PC-9 (cell line): ENCODE results near the gene METRN. TPM values are rescaled to one million over a fixed set of nuclear protein-coding genes. Genes with fewer than 3 reads are reported as not detected.

Source experiments
- BruUV-seq: library from RNA; stranded (reverse); fragments of 400-500 nt; replicated peaks from 2 replicates; lab custom pipeline; 2021; lab: Mats Ljungman, UMichigan
- CTCF ChIA-PET: fragments of 300-600 bp; sonication (Branson Sonifier 250); formaldehyde crosslinking; loops from one replicate; lab custom pipeline; 2022; ENCODE audit warnings: antibody characterized with exemption; lab: Charles Lee
- POLR2A ChIA-PET: fragments of 300-600 bp; sonication (Branson Sonifier 250); formaldehyde crosslinking; loops from one replicate; lab custom pipeline; 2022; ENCODE audit warnings: antibody characterized with exemption; ENCODE audit not compliant: unreplicated experiment; lab: Charles Lee
- DNase-seq, 2 experiments: peaks; one replicate each; pipeline versions ENCODE4 v3.0.0 to v3.0.0-alpha.2; 2015 to 2022; ENCODE audit warnings: mixed read lengths in 1 of 2
- H2AFZ ChIP-seq: fragments of 200-600 bp; sonication (generic); 2 replicates; pipeline ENCODE4 v1.8.1; 2017; ENCODE audit warnings: antibody characterized with exemption
- H3F3A ChIP-seq: fragments of 200-600 bp; sonication (generic); 2 replicates; pipeline ENCODE4 v1.8.1; 2017; ENCODE audit warnings: antibody characterized with exemption, mild to moderate bottlenecking, low read depth; ENCODE audit not compliant: insufficient read depth
- H3K27ac ChIP-seq: fragments of 200-600 bp; sonication (generic); 2 replicates; pipeline ENCODE4 v1.6.1; 2016; ENCODE audit warnings: mixed run types
- H3K27me3 ChIP-seq: fragments of 200-600 bp; sonication (generic); 2 replicates; pipeline ENCODE4 v1.6.1; 2016; ENCODE audit warnings: low read depth, mixed run types; ENCODE audit not compliant: insufficient read depth
- H3K36me3 ChIP-seq: fragments of 200-600 bp; sonication (generic); 2 replicates; pipeline ENCODE4 v1.6.1; 2016; ENCODE audit warnings: low read depth, mixed run types
- H3K4me1 ChIP-seq: fragments of 200-600 bp; sonication (generic); replicated peaks from 2 replicates; pipeline ENCODE4 v1.6.1; 2016; ENCODE audit warnings: mixed run types; ENCODE audit not compliant: insufficient read depth
- H3K4me2 ChIP-seq: fragments of 200-600 bp; sonication (generic); 2 replicates; pipeline ENCODE4 v1.6.1; 2017; ENCODE audit warnings: mixed run types
- H3K4me3 ChIP-seq: fragments of 200-600 bp; sonication (generic); 2 replicates; pipeline ENCODE4 v1.6.1; 2016; ENCODE audit warnings: mixed run types
- H3K79me2 ChIP-seq: fragments of 200-600 bp; sonication (generic); 2 replicates; pipeline ENCODE4 v1.6.1; 2017; ENCODE audit warnings: low read depth, mixed run types
- H3K9me2 ChIP-seq: fragments of 200-600 bp; sonication (generic); 2 replicates; pipeline ENCODE4 v1.8.1; 2017; ENCODE audit warnings: mild to moderate bottlenecking; ENCODE audit not compliant: insufficient read depth
- H3K9me3 ChIP-seq: fragments of 200-600 bp; sonication (generic); 2 replicates; pipeline ENCODE4 v1.8.1; 2016; ENCODE audit warnings: low read depth; ENCODE audit not compliant: insufficient read depth
- H4K20me1 ChIP-seq: fragments of 200-600 bp; sonication (generic); 2 replicates; pipeline ENCODE4 v1.8.1; 2017; ENCODE audit not compliant: insufficient read depth
- EZH2 ChIP-seq: fragments of 200-600 bp; sonication (generic); IDR thresholded peaks from 2 replicates; pipeline ENCODE4 v1.8.0; 2017; ENCODE audit warnings: antibody characterized with exemption, low read depth
- intact Hi-C: fragments of 100-400 bp; cut with micrococcal nuclease; formaldehyde crosslinking; loops from one replicate; pipeline ENCODE4 v1.10.0; 2022; ENCODE audit not compliant: unreplicated experiment
- total RNA-seq: library from RNA; stranded (reverse); gene quantifications from 2 replicates; pipeline ENCODE4 v1.2.3, GENCODE V29; 2021
- TF ChIP-seq, protein P1 (sequence below): fragments of 200-600 bp; sonication (generic); conservative IDR thresholded peaks from 2 replicates; pipeline ENCODE4 v1.6.1; 2017; ENCODE audit warnings: mixed run types, antibody characterized with exemption, mild to moderate bottlenecking, moderate library complexity

The METRN gene
- total RNA-seq, 1 experiment from 2014 or later, result 77.5 TPM

DNA sequence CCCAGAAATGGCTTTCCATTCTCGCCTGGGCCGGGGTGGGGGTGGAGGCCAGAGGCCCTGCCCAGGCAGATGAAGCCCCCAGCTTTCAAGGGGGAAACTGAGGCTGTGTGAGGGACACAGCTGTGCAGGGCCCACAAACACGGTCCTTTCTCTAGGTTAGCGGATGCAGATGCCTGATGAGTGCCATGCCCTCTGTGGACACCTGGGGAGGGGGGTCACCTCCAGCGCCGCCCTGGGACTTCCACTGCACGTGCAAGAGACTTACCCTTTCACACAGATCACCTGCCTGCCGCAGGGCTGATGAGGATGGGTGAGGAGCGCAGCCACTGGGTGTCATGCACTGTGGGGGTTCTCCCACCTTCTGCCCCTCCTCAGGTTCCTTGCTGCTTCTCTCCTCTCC is 3.5 kb downstream of the METRN start:
- no peak for DNase-seq
- Histone ChIP-seq H3F3A (peaks cover 42% of the 10 kb centered on the region; the same call in 1 of the 2 replicates), H3K4me3 (no peak overlapping the region), H3K27ac (no peak overlapping the region), H3K4me2 (0 out of 2 replicates have a peak overlapping the region, but pooled peaks have one; percentile 94), H2AFZ (no peak overlapping the region), H3K79me2 (peaks cover 8% of the 10 kb centered on the region), H3K9me2 (no peaks in the 10 kb centered on the region), H3K4me1 (peaks cover 45% of the 10 kb centered on the region), H3K9me3 (no peaks in the 10 kb centered on the region), H3K27me3 (no peaks in the 10 kb centered on the region), H3K36me3 (no peaks in the 10 kb centered on the region), H4K20me1 (peaks cover 12% of the 10 kb centered on the region; the same call in 1 of the 2 replicates)
- ChIA-PET CTCF (no interaction called here), POLR2A (no interaction called here)
- no peak for TF ChIP-seq EZH2
- TF ChIP-seq, protein P1, sequence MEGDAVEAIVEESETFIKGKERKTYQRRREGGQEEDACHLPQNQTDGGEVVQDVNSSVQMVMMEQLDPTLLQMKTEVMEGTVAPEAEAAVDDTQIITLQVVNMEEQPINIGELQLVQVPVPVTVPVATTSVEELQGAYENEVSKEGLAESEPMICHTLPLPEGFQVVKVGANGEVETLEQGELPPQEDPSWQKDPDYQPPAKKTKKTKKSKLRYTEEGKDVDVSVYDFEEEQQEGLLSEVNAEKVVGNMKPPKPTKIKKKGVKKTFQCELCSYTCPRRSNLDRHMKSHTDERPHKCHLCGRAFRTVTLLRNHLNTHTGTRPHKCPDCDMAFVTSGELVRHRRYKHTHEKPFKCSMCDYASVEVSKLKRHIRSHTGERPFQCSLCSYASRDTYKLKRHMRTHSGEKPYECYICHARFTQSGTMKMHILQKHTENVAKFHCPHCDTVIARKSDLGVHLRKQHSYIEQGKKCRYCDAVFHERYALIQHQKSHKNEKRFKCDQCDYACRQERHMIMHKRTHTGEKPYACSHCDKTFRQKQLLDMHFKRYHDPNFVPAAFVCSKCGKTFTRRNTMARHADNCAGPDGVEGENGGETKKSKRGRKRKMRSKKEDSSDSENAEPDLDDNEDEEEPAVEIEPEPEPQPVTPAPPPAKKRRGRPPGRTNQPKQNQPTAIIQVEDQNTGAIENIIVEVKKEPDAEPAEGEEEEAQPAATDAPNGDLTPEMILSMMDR, result no peak
- no TSS peak for BruUV-seq
- intact Hi-C loops, result no loop called here

- intact Hi-C loops, result no loop called here
- H3K9me3 ChIP-seq, result no peaks in the 10 kb centered on the region
- H3K4me3 ChIP-seq, result no peak overlapping the region
- peaks cover 38% of the 10 kb centered on the region; the same call in 1 of the 2 replicates for H3F3A ChIP-seq
- no peaks in the 10 kb centered on the region for H3K9me2 ChIP-seq
- H3K4me1 ChIP-seq, result peaks cover 43% of the 10 kb centered on the region
- no TSS peak for BruUV-seq
- POLR2A ChIA-PET, result no interaction called here
- no peak overlapping the region for H3K27ac ChIP-seq
- CTCF ChIA-PET, result interaction anchor here (1.1 kb wide), 1 partner anchor 97 kb away, joined by 3 read pairs; no protein-coding TSS in a partner anchor
- peaks cover 12% of the 10 kb centered on the region; the same call in 1 of the 2 replicates for H4K20me1 ChIP-seq
- no peaks in the 10 kb centered on the region for H3K27me3 ChIP-seq
- H3K4me2 ChIP-seq, result peak overlapping the region; percentile 94; the same call in 1 of the 2 replicates
- H2AFZ ChIP-seq, result no peak overlapping the region
- no peak for DNase-seq
- TF ChIP-seq EZH2, result no peak
- TF ChIP-seq, protein P1, result no peak
- H3K36me3 ChIP-seq, result no peaks in the 10 kb centered on the region
- peaks cover 8% of the 10 kb centered on the region for H3K79me2 ChIP-seq
Observed at GRCh38 chr16:718922-719321, 4.0 kb downstream of the METRN start.

DNA sequence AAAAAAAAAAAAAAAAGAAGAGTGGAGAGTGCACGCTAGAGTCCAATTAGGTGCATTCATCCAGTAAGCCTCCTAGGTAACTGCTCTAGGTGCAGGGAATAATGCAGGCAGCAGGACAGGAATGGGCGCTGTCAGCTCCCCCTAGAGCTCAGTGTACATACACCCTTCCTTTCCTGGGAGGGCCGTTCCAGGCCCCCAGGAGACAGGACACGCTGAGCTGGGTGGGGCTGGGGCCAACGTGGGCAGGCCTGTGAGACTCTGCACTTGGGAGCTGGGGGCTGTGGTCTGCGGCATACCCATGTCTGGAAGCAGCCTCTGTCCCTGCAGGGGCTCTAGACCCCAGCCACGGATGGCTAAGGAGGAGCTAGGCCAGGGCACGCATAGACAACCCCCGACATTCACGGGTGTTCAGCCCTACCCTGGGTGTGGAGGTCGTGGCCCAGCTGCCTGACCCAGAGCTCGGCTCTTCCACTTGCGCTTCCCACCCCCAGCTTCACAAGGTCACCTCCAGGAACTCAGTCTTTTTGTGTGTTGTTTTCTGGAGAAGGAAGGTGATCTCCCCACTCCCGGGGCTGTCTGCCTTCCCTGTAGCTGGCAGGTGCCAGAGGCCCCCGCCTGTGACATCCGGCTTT is 5.0 kb downstream of the METRN start:
- intact Hi-C loops, result loop anchor here (2.0 kb wide), 1 partner anchor 65 kb away; no protein-coding TSS in a partner anchor
- no TSS peak for BruUV-seq
- POLR2A ChIA-PET, result interaction anchor here (0.5 to 1.0 kb wide), 5 partner anchors 8 to 154 kb away, joined by 4 to 9 read pairs (median 5); partner anchors contain the start of genes CIAO3 and METTL26

More for the DNA sequence above, 5.0 kb downstream of the METRN start:
- peaks cover 8% of the 10 kb centered on the region for H3K79me2 ChIP-seq
- H3K27me3 ChIP-seq, result no peaks in the 10 kb centered on the region
- peaks cover 31% of the 10 kb centered on the region; the same call in 1 of the 2 replicates for H3F3A ChIP-seq
- CTCF ChIA-PET, result interaction anchor here (0.5 to 1.1 kb wide), 6 partner anchors 15 to 350 kb away, joined by 3 to 11 read pairs (median 4); partner anchors contain the start of genes MRPL28 and STUB1
- peaks cover 35% of the 10 kb centered on the region for H3K4me1 ChIP-seq
- DNase-seq, result peak in 1 of 2 experiments; percentile 43
- H3K9me2 ChIP-seq, result no peaks in the 10 kb centered on the region
- H4K20me1 ChIP-seq, result peaks cover 12% of the 10 kb centered on the region; the same call in 1 of the 2 replicates
- no peak overlapping the region for H2AFZ ChIP-seq
- no peaks in the 10 kb centered on the region for H3K36me3 ChIP-seq
- TF ChIP-seq, protein P1, result no peak
- TF ChIP-seq EZH2, result no peak
- no peaks in the 10 kb centered on the region for H3K9me3 ChIP-seq
- peak overlapping the region; percentile 98 for H3K4me3 ChIP-seq
- H3K27ac ChIP-seq, result peak overlapping the region; percentile 55; the same call in 1 of the 2 replicates
- peak overlapping the region; percentile 94 for H3K4me2 ChIP-seq
